ENCODE results near the gene RCOR1.
"Not testable (repeated sequence)": the region's sequence is repeated elsewhere in the genome, so short reads cannot be mapped to it uniquely, and the experiment has no call there.

The RCOR1 gene

GRCh38 chr14:102591944-102592762 lies at the start of gene RCOR1:
TSS of gene RCOR1 (plus strand) at chr14:102592649. CDS start at chr14:102592887, 238 bp downstream.
- DNase-seq, result peak; percentile 98

DNA sequence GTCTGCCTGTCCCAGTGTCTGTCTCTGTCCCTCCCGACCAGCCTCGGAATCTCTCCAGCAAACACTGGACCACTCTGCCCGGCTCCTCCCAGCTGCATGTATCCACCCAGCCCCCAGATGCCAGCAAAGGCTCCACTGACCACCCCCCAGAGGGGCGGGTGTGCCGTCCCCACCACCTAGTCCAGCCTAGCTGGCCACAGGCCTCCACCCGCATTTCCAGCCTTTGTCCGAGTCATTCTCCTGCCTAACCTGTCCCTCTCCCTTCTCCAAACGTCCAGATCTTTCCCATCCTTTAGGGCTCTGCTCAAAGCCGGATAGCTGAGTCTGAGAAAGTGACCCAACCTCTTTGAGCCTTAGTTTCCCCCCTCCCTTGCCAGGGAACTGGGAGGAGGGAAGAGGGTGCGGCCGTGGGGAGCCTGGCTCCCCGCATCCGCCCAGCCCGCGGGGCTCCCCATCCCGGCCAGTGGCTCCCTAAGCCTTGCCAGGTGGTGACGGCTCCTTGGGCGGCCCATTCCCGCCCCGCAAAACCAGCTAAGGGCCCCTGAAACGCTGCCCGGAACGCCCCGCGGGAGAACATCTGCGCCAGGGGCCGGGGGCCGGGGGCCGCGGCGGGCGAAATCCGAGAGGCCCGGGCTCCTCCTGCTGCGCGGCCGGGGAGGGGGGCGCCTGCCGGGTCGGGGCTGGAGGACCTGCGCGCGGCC lies 48.3 kb upstream of the RCOR1 start:
- DNase-seq, result no peak

DNA sequence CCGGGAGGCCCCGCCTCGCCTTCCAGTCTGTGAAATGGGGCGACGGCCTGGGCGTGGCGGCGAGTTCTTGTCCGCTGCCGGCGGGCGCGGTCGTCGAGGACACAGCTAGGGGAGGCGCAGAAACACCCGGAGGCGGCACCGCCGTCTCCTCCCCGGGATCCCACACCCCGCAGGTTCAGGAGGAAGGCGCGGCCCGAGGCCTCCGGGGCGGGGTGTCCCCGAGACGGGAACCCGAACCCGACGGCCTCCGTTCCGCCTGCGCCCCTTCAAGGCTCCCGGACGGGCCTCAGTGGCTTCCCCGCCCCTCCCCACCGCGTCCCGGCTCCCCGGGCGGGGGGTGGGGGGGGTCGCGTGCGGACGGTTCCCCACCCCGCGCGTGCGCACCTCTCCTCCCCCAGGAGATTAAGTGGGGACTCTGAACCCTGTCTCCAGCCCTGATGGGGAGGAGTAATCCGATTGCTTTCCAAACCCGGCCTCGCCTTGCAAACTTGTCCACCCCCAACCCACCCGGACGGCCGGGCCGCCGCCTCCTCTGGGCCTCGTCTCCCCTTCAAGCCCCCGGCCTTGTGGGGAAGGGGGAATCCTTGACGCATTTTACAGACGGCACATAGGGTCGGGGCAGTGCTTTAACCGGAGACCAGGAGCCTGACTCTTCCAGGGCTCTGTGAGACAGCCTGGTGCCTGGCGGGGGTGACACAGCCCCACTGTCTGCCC lies 47.5 kb upstream of the RCOR1 start:
- DNase-seq, result peak; percentile 29

DNA sequence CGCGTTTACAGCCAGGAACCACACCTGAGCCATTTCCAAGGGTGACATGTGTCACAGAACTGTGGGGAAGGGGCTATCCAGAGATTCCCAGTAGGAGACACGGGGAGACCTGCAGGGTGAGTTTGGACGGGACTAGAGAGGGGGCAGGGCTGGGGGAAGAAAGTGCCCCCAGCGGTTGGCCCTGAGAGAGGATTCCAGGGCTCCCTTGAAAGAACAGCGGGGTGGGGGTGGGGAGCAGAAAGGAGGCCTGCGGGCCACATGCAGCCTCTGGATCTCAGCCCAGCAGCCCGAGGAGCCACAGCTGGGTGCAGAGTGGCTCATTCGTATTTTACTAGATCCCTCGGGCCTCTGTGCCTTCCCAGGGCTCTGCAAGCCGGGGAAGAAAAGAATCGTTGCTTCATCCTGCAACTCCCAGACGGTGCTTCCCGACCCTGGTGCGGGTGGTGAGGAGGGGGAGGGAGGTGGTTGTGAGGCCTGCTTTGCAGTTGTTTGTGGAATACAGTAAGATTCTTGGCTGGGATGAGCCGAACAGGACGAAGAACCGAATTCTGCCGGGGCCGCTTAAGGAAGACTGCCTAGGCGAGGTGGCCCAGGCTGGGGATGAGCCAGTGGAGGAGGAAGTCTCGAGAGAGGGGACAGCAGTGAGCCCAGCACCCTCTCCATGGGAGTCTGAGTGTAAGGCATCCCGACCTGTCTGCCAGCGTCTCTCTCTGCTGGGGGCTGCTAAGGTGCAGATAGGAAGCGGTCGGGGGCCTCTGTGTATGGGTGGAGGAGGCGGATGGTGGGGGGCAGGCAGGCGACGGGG lies 46.8 kb upstream of the RCOR1 start:
- no peak for DNase-seq

GRCh38 chr14:102548616-102549240 lies 43.7 kb upstream of the RCOR1 start:
- DNase-seq, result no peak

DNA sequence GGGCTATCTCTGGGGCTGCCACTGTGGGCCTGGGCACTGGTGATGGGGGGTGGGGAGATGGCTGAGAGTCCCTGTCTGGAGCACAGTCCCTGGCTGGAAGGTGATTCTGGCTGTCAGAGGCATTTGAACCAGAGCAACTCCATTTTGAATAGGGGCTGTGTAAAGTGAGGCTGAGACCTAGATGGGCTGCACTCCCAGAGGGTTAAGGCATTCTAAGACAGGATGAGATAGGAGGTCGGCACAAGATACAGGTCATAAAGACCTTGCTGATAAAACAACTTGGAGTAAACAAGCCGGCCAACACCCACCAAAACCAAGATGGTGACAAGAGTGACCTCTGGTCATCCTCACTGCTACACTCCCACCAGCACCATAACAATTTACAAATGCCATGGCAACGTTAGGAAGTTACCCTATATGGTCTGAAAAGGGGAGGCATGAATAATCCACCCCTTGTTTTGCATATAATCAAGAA lies 41.5 kb upstream of the RCOR1 start:
- DNase-seq, result not testable (repeated sequence)

DNA sequence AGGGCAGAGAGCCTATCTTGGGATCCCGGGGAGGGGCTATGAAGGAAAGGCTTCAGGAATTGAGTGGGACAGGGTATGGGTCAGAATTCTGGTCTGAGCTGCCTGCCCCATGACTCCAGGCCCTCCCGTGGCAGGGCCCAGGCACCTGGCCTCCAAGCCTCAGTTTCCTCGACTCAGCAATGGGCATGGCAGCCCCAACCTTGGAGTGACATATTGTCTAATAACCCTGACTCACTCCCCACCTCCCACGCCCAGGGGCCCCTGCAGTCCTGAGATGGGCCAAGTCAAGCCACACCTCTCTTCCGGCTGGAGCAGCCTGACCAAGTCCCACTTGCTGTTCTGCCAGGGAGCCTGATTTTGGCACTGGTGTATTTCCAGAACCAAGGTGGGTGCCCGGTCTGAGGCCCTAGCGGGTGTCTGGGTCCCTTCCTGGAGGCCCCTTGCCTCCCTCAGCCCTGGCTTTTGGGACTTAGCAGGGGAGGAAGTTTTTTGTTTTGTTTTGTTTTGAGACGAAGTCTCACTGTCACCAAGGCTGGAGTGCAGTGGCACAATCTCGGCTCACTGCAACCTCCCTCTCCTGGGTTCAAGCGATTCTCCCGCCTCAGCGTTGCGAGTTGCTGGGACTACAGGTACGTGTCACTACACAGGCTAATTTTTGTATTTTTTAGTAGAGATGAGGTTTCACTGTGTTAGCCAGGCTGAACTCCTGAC lies 40.3 kb upstream of the RCOR1 start:
- peak; percentile 31 for DNase-seq

DNA sequence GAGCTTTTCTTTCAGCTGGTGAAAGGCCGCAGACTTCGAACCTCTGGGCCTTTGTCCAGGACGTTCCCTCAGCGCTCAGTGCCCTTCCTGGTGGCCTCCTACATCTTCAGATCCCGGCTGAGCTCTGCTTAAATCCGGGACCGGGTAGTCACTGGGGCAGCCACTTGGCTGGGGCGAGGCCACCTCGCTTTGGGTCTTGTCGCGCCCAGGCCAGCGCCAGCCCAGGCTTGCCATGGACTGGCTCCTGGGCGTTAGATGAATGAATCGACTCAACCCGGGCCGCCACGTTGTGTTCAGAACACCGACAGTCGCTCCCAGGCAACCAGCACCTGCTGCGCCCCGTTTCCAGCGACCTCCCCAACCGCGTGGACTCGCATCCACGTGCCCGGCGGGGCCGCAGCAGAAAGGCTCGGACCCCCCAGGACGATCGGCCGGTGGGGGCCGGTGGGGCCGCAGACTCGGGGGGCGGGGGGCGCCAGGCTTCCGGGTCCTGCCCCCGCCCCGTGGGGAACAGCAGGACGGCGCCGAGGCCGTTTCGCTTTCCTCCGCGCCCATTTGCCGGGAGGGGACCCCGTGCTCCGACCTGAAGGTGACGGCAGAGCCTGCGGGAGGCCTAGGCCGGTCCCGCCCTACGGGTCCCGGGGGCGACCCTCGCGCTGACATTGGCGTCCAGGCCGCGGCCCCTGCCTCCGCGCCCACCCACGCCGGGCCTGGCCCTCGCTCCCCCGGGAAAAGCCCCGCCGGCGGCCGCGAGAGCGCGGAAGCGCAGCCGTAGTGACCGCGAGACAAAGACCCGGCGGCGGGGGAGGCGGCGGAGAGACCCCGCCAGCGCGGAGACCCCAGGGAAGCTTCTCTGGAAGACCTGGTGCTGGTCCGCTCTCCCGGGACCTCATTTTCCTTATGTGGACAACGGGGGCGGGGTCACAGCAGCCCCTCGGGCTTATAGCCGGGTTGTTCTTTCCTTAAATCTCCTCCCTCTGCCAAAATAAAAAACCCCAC lies 37.3 kb upstream of the RCOR1 start:
- DNase-seq, result peak; percentile 55

GRCh38 chr14:102556098-102556677 lies 36.3 kb upstream of the RCOR1 start:
- no peak for DNase-seq

- no peak for DNase-seq
Measured at GRCh38 chr14:102557434-102558226, 34.8 kb upstream of the RCOR1 start.

GRCh38 chr14:102558556-102558955 lies 33.9 kb upstream of the RCOR1 start:
- DNase-seq, result no peak

DNA sequence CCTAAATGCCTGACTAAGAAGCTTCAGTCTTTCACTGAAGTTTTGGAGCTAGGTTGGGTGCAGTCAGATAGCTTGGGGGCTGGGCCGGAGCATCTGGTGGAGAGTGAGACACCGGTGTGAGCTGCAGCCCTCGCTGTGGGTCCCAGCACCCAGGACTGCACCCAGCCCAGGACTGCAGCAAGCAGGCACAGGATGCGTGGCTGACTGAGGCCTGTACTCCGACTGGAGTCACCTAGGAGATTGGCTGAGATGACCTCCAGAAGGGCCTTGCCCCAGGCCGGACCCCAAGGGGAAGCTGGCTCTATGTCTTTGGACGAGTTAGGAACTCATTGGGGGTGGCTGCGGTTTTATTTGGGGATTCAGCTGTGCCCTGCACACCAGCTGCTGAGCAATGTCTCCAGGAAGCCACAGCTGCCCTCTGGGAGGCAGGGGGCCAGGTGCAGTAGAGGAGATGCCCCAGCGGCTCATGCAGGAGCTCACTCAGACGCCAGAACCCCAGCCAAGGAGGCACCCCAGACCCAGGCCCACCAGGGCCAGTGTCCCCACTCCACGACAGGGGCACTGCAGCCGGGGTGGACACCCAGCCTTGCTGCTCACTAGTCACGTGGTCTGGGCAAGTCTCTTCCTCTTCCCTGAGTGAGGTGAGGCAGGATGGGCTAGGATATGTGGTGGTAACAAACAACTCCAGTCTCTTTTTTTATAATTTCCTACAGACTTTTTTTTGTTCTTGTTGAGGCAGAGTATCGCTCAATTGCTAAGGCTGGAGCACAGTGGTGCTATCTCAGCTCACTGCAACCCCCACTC lies 31.8 kb upstream of the RCOR1 start:
- DNase-seq, result no peak

DNA sequence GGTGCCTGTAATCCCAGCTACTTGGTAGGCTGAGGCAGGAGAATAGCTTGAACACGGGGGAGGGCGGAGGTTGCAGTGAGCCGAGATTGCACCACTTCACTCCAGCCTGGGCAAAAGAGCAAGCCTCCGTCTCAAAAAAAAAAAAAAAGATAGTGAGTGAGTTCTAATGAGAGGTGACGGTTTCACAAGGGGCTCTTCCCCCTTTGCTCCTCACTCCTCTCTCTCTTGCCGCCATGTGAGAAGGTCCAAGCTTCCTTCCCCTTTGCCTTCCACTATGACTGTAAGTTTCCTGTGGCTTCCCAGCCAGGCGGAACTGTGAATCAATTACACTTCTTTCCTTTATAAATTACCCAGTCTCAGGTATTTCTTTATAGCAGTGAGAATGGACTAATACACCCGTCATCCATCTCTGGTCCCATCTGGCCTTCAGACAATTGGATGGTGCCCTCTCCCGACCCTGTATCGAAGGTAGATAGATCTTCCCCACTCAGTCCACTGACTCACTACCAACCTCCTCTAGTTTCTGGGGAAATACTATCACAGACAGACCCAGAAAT lies 27.0 kb upstream of the RCOR1 start:
- peak; percentile 66 for DNase-seq

DNA sequence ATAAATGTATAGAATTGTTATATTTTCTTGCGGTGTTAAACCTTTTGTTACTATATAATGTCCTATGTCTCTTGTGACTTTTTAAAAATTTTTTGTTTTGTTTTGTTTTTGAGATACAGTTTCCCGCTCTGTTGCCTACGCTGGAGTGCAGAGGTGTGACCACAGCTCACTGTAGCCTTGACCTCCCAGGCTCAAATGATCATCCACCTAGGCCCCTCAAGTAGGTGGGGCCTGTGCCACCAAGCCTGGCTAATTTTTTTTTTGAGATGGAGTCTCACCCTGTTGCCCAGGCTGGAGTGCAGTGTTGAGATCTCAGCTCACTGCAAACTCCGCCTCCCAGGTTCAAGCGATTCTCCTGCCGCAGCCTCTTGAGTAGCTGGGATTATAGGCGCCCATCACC lies 26.5 kb upstream of the RCOR1 start:
- DNase-seq, result no peak

GRCh38 chr14:102568115-102568614 lies 24.3 kb upstream of the RCOR1 start:
- DNase-seq, result peak; percentile 71

DNA sequence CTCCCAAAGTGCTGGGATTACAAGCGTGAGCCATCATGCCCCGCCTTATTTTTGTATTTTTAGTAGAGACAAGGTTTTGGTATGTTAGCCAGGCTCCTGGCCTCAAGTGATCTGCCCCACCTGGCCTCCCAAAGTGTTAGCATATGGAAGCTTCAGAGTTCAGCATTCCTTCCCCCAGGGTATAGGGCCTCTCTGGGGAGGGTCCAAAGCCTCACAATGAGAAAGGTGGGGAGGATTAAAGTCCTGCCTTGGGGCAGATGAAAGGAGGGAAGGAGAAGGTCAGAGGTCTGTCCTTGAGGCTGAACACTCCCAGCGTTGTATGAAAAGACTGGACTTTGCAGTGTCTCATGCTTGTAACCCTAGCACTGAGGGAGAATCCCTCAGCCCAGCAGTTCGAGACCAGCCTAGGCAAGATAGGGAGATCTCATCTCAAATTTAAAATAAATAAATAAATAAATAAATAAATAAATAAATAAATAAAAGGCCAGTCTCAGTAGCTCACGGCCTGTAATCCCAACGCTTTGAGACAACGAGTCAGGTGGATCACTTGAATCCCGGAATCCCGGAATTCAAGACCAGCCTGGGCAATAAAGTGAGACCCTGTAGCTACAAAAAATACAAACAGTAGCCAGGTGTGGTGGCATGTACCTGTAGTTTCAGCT lies 22.0 kb upstream of the RCOR1 start:
- DNase-seq, result no peak

GRCh38 chr14:102571043-102571442 lies 21.4 kb upstream of the RCOR1 start:
- no peak for DNase-seq

Measured in activated CD4-positive, alpha-beta T cell treated with anti-CD3 and anti-CD28 coated beads, Interleukin-10, Interleukin-2, amounts not matched to agents 100 ng/mL and 50 ng/mL, durations not matched to agents 16 hours and 8 hours (primary cell).